ENCODE data around the gene PCDHB10.
"Not testable (repeated sequence)": the region's sequence is repeated elsewhere in the genome, so short reads cannot be mapped to it uniquely, and the experiment has no call there.

PCDHB10 gene

GRCh38 chr5:141192110-141192725 lies at the start of gene PCDHB10:
Gene PCDHB10, plus strand, starts transcription at chr5:141192353. Its CDS starts 200 bp downstream, at chr5:141192553.
- DNase-seq, result no peak

DNA sequence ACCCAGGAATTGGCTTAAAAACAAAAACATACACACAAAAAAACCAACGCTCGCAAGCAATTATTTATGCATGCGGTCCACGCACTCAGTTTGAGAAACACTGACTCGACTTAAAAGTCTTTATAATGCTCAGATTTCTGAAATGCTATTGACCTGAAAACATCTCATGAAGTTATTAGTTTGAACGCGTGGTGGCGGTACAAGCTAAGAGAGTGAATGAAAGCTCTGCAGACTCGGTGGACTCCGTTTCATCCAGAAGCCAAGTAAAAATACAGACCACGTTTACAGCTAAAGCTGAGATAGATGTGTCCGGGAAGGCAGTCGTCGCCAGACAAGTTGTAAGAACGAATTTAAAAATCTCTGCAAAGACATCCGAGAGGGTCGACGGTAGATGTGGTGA lies 42.3 kb upstream of the PCDHB10 start, which contains the start of gene PCDHB6:
Gene PCDHB6, plus strand, starts transcription at position 246 of the 400 bp plus-strand sequence. CDS start 201 bp downstream, outside the sequence.
- no peak for DNase-seq

GRCh38 chr5:141150224-141150992 lies 41.7 kb upstream of the PCDHB10 start:
- no peak for DNase-seq

DNA sequence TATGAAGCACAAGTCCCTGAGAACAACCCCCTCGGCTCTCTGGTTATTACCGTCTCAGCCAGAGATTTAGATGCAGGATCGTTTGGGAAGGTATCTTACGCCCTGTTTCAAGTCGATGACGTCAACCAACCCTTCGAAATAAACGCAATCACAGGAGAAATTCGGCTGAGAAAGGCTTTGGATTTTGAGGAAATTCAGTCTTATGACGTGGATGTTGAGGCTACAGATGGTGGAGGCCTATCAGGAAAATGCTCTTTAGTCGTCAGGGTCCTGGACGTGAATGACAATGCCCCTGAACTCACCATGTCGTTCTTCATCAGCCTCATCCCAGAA lies 41.2 kb upstream of the PCDHB10 start:
- no peak for DNase-seq

- DNase-seq, result not testable (repeated sequence)
Observed at GRCh38 chr5:141151632-141152031, 40.5 kb upstream of the PCDHB10 start.

DNA sequence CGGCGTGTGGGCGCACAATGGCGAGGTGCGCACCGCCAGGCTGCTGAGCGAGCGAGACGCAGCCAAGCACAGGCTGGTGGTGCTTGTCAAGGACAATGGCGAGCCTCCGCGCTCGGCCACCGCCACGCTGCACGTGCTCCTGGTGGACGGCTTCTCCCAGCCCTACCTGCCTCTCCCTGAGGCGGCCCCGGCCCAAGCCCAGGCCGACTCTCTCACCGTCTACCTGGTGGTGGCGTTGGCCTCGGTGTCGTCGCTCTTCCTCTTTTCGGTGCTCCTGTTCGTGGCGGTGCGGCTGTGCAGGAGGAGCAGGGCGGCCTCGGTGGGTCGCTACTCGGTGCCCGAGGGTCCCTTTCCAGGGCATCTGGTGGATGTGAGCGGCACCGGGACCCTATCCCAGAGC lies 40.1 kb upstream of the PCDHB10 start:
- DNase-seq, result not testable (repeated sequence)

GRCh38 chr5:141155540-141156374 lies 36.4 kb upstream of the PCDHB10 start:
- DNase-seq, result no peak

DNA sequence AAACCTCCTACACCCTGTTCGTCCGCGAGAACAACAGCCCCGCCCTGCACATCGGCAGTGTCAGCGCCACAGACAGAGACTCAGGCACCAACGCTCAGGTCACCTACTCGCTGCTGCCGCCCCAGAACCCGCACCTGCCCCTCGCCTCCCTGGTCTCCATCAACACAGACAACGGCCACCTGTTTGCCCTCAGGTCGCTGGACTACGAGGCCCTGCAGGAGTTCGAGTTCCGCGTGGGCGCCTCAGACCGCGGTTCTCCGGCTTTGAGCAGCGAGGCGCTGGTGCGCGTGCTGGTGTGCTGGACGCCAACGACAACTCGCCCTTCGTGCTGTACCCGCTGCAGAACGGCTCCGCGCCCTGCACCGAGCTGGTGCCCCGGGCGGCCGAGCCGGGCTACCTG lies 34.8 kb upstream of the PCDHB10 start:
- DNase-seq, result not testable (repeated sequence)

DNA sequence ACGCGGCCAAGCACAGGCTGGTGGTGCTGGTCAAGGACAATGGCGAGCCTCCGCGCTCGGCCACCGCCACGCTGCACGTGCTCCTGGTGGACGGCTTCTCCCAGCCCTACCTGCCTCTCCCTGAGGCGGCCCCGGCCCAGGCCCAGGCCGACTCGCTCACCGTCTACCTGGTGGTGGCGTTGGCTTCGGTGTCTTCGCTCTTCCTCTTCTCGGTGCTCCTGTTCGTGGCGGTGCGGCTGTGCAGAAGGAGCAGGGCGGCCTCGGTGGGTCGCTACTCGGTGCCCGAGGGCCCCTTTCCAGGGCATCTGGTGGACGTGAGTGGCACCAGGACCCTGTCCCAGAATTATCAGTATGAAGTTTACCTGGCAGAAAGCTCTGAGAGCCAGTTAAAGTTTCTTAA lies 34.3 kb upstream of the PCDHB10 start:
- not testable (repeated sequence) for DNase-seq

- DNase-seq, result no peak
Observed at GRCh38 chr5:141172381-141173204, 19.6 kb upstream of the PCDHB10 start, which contains the start of gene PCDHB7. Gene PCDHB7, plus strand, starts transcription at chr5:141172644. Its CDS starts 192 bp downstream, at chr5:141172836.

GRCh38 chr5:141174291-141175104 lies 17.7 kb upstream of the PCDHB10 start:
- DNase-seq, result not testable (repeated sequence)

DNA sequence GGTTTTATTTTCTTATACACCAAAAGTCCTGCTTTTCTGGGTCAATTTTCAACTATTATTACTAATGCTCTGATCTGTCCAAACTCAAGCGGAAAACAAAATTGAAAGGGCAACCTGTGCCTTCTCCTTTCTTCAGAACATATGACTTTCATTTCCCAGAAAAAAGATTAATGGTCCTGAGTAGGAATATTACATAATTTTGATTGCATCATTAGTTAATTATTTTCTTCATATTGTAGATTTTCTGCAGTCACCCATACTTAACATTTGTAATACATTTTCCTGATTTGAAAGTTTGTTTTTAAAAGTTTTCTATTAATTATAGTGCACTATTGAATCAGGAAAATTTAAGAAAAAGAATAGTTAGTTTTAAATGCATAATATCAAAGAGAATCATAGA lies 16.2 kb upstream of the PCDHB10 start:
- no peak for DNase-seq

DNA sequence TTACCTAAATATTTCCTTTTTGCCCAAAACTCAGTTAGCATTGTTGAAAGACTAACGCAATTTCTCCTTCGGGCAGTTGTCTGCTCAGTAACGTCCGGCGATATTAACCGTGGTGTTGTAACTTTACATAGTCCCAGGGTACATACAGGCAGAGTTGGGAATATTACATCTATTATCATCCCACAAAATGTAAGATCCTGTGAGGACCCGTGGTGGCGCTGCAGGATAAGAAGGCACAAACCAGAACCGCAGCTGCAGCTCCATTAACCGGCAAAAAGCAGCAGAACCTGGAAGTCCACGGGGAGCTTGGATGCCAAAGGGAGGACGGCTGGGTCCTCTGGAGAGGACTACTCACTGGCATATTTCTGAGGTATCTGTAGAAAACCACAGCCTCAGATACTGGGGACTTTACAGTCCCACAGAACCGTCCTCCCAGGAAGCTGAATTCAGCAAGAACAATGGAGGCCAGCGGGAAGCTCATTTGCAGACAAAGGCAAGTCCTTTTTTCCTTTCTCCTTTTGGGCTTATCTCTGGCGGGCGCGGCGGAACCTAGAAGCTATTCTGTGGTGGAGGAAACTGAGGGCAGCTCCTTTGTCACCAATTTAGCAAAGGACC lies 14.5 kb upstream of the PCDHB10 start, which contains the start of gene PCDHB8:
Gene PCDHB8, plus strand, starts transcription at position 214 of the 615 bp plus-strand sequence. Its CDS starts 245 bp downstream, at position 459.
- DNase-seq, result not testable (repeated sequence)

DNA sequence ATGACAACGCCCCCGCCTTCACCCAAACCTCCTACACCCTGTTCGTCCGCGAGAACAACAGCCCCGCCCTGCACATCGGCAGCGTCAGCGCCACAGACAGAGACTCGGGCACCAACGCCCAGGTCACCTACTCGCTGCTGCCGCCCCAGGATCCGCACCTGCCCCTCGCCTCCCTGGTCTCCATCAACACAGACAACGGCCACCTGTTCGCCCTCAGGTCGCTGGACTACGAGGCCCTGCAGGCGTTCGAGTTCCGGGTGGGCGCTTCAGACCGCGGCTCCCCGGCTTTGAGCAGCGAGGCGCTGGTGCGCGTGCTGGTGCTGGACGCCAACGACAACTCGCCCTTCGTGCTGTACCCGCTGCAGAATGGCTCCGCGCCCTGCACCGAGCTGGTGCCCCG lies 12.8 kb upstream of the PCDHB10 start:
- not testable (repeated sequence) for DNase-seq

- not testable (repeated sequence) for DNase-seq
Observed at GRCh38 chr5:141179876-141180275, 12.3 kb upstream of the PCDHB10 start.

DNA sequence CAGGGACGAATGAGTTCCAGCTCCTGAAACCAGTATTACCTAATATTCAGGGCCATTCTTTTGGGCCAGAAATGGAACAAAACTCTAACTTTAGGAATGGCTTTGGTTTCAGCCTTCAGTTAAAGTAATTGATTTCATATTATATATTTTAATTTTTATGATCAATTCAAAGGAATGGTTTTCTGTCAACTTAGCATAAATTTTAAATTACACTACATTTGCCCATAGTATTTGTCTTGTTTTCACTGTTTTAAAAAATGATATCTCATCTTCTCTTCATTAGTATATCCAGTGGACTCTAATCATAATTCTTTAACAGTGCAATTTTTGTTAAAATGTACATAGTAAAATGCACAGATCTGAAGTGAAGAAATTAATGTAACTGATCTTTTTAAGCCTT lies 11.8 kb upstream of the PCDHB10 start:
- DNase-seq, result no peak

DNA sequence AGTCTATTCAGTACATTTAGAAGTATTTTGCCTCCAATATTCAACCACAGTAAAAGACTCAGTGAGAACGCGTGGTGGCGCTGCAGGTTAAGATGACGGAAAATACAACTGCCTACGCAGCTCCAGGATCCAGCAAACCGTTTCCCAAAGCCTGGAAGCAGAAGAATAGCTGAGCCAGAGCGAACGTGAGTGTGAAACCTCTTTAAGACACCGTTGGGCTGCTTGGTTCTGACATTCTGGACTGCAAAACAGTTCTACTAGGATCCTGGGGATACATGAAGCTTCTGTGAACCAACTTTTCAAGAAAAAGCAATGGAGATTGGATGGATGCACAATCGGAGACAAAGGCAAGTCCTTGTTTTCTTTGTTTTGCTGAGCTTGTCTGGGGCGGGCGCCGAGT lies 9.9 kb upstream of the PCDHB10 start, which contains the start of gene PCDHB16:
Gene PCDHB16, plus strand, starts transcription at position 140 of the 400 bp plus-strand sequence. Its CDS starts 173 bp downstream, at position 313.
- no peak for DNase-seq

DNA sequence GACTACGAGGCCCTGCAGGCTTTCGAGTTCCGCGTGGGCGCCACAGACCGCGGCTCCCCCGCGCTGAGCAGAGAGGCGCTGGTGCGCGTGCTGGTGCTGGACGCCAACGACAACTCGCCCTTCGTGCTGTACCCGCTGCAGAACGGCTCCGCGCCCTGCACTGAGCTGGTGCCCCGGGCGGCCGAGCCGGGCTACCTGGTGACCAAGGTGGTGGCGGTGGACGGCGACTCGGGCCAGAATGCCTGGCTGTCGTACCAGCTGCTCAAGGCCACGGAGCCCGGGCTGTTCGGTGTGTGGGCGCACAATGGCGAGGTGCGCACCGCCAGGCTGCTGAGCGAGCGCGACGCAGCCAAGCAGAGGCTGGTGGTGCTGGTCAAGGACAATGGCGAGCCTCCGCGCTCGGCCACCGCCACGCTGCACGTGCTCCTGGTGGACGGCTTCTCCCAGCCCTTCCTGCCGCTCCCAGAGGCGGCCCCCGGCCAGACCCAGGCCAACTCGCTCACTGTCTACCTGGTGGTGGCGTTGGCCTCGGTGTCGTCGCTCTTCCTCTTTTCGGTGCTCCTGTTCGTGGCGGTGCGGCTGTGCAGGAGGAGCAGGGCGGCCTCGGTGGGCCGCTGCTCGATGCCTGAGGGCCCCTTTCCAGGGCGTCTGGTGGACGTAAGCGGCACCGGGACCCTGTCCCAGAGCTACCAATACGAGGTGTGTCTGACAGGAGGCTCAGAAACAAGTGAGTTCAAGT lies 7.9 kb upstream of the PCDHB10 start:
- not testable (repeated sequence) for DNase-seq

DNA sequence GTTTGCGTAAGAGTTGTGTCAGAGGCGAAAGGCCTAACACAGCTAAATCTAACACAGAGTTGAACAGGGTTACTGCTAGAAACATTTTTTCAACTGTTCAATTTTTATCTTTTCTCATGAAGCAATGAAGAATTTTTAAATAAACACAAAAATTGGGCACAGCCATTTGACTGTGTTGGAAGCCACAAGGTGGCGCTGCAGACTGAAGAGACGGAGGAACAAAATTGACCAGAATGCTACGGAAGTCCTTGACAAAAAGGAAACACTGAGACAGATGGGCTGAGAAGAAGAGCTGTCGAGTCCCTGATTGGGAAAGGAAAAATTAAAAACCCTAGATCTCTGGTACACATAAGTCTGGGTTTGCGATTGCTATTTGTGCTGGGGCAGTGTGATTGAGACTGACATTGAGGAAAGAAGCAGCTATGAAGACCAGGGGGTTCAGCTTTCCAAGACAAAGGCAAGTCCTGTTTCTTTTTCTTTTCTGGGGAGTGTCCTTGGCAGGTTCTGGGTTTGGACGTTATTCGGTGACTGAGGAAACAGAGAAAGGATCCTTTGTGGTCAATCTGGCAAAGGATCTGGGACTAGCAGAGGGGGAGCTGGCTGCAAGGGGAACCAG lies 5.1 kb upstream of the PCDHB10 start, which contains the start of gene PCDHB9:
Gene PCDHB9, plus strand, starts transcription at position 265 of the 616 bp plus-strand sequence. Its CDS starts 158 bp downstream, at position 423.
- no peak for DNase-seq

All from activated naive CD4-positive, alpha-beta T cell (primary cell).